A549 (cell line): ENCODE data around the gene PPP1R18. TPM values are rescaled to one million over a fixed set of nuclear protein-coding genes. Genes with fewer than 3 reads are reported as not detected.

Experiments used
- ATAC-seq, 2 experiments: fragments of 200-7000 bp in 1 of 2; fragments of >200 bp in 1 of 2; cut with Nextera tagmentation in 1 of 2; cut with Tn5 transposase in 1 of 2; 3 replicates each; pipeline versions ENCODE4 v1.8.0 to v1.9.1; 2018 to 2020; ENCODE audit warnings: mild to moderate bottlenecking in 1 of 2, moderate library complexity in 1 of 2
- CTCF ChIA-PET: fragments of 300-600 bp; sonication (Branson Sonifier 250); formaldehyde crosslinking; extraction: SDS; loops from one replicate; lab custom pipeline; 2021; ENCODE audit warnings: antibody characterized with exemption, inconsistent platforms; lab: Yijun Ruan, JAX
- POLR2A ChIA-PET: fragments of 350-600 bp; formaldehyde crosslinking; extraction: SDS; loops from one replicate; lab custom pipeline; 2021; ENCODE audit warnings: antibody characterized with exemption, inconsistent platforms; lab: Yijun Ruan, JAX
- DNase-seq, 2 experiments: peaks; one replicate each; pipeline versions ENCODE4 v3.0.0 to v3.0.0-alpha.2; 2011 to 2016; ENCODE audit warnings: low read depth in 1 of 2, low spot score in 1 of 2
- FAIRE-seq: peaks from 2 replicates; lab custom pipeline; 2011; peaks lifted over from hg19 to GRCh38; lab: Jason Lieb, UNC
- H3K27ac ChIP-seq, 2 experiments: fragments of >200 bp; sonication (Bioruptor Twin); formaldehyde crosslinking; 3 replicates each; pipeline ENCODE4 v1.5.1; 2016 to 2017
- H3K4me1 ChIP-seq: fragments of >200 bp; sonication (Bioruptor Twin); formaldehyde crosslinking; 3 replicates; pipeline ENCODE4 v1.6.1; 2016
- H3K4me2 ChIP-seq: fragments of >200 bp; sonication (Bioruptor Twin); formaldehyde crosslinking; 3 replicates; pipeline ENCODE4 v1.6.1; 2016
- H3K4me3 ChIP-seq: fragments of >200 bp; sonication (Bioruptor Twin); formaldehyde crosslinking; 3 replicates; pipeline ENCODE4 v1.5.1; 2016
- H3K9me3 ChIP-seq: fragments of >200 bp; sonication (Bioruptor Twin); formaldehyde crosslinking; 3 replicates; pipeline ENCODE4 v1.6.1; 2016
- BCL3 ChIP-seq: fragments of >200 bp; sonication (Bioruptor Twin); formaldehyde crosslinking; IDR thresholded peaks from 3 replicates; pipeline ENCODE4 v1.6.1; 2016
- CBX8 ChIP-seq: fragments of 200-600 bp; sonication (generic); IDR thresholded peaks from 2 replicates; pipeline ENCODE4 v1.6.1; 2016
- CHD2 ChIP-seq: fragments of 150-350 bp; IDR thresholded peaks from 2 replicates; pipeline ENCODE4 v1.6.1; 2014; ENCODE audit warnings: low read length; ENCODE audit not compliant: partially characterized antibody
- E2F6 ChIP-seq: IDR thresholded peaks from 2 replicates; pipeline ENCODE4 v1.6.1; 2012; ENCODE audit warnings: low read depth, borderline replicate concordance
- EHMT2 ChIP-seq: fragments of 200-600 bp; sonication (generic); IDR thresholded peaks from 2 replicates; pipeline ENCODE4 v1.6.1; 2016; ENCODE audit warnings: antibody characterized with exemption, low read depth, mild to moderate bottlenecking, moderate library complexity
- ELK1 ChIP-seq: fragments of 150-350 bp; IDR thresholded peaks from 2 replicates; pipeline ENCODE4 v1.6.1; 2014; ENCODE audit warnings: low read depth, mild to moderate bottlenecking, low read length
- EP300 ChIP-seq, 2 experiments: fragments of >200 bp; sonication (Bioruptor Twin); formaldehyde crosslinking; IDR thresholded peaks; 2 replicates in 1 of 2; 3 replicates in 1 of 2; pipeline ENCODE4 v1.6.1; 2016 to 2017
- HEYL ChIP-seq: fragments of 250-450 bp; sonication (Bioruptor Pico); IDR thresholded peaks from 2 replicates; pipeline ENCODE4 v1.8.0; 2021; ENCODE audit warnings: mild to moderate bottlenecking, moderate library complexity
- HOXB5 ChIP-seq: fragments of 250-450 bp; sonication (Bioruptor Pico); IDR thresholded peaks from 2 replicates; pipeline ENCODE4 v1.5.0; 2020; ENCODE audit warnings: mild to moderate bottlenecking, moderate library complexity
- JUN ChIP-seq, 2 experiments: fragments of >200 bp; sonication (Bioruptor Twin); formaldehyde crosslinking; IDR thresholded peaks; 2 replicates in 1 of 2; 3 replicates in 1 of 2; pipeline ENCODE4 v1.6.1; 2016 to 2017
- MAFK ChIP-seq: fragments of 450-650 bp; IDR thresholded peaks from 2 replicates; pipeline ENCODE4 v1.6.1; 2014; ENCODE audit not compliant: partially characterized antibody
- MAX ChIP-seq: IDR thresholded peaks from 2 replicates; pipeline ENCODE4 v1.6.1; 2012
- PHF8 ChIP-seq: fragments of 200-600 bp; sonication (generic); IDR thresholded peaks from 2 replicates; pipeline ENCODE4 v1.6.1; 2016; ENCODE audit warnings: low read depth, mild to moderate bottlenecking, antibody characterized with exemption, moderate library complexity, borderline replicate concordance
- POLR2A ChIP-seq: IDR thresholded peaks from 2 replicates; pipeline ENCODE4 v1.6.1; 2012; ENCODE audit warnings: mild to moderate bottlenecking, low read length
- RAD21 ChIP-seq, 2 experiments: fragments of >200 bp in 1 of 2; sonication (Bioruptor Twin) in 1 of 2; formaldehyde crosslinking in 1 of 2; IDR thresholded peaks in 1 of 2; conservative IDR thresholded peaks in 1 of 2; 2 replicates in 1 of 2; 3 replicates in 1 of 2; pipeline ENCODE4 v1.6.1; 2012 to 2018; ENCODE audit warnings: inconsistent platforms in 1 of 2
- RARB ChIP-seq: fragments of 250-450 bp; sonication (Bioruptor Pico); IDR thresholded peaks from 2 replicates; pipeline ENCODE4 v1.8.0; 2021; ENCODE audit warnings: mild to moderate bottlenecking, moderate library complexity
- RCOR1 ChIP-seq: fragments of 150-350 bp; IDR thresholded peaks from 2 replicates; pipeline ENCODE4 v1.6.1; 2014; ENCODE audit warnings: antibody characterized with exemption, low read length, low read depth
- RFX5 ChIP-seq: fragments of 450-650 bp; IDR thresholded peaks from 2 replicates; pipeline ENCODE4 v1.7.1; 2014; ENCODE audit warnings: antibody characterized with exemption, mild to moderate bottlenecking, moderate library complexity
- SREBF2 ChIP-seq: fragments of 450-650 bp; IDR thresholded peaks from 2 replicates; pipeline ENCODE4 v1.6.1; 2014; ENCODE audit warnings: mild to moderate bottlenecking, moderate library complexity
- ZC3H11A ChIP-seq: fragments of 450-650 bp; IDR thresholded peaks from 2 replicates; pipeline ENCODE4 v1.6.1; 2014; ENCODE audit warnings: antibody characterized with exemption, mild to moderate bottlenecking
- ZSCAN20 ChIP-seq: fragments of 250-450 bp; sonication (Bioruptor Pico); IDR thresholded peaks from 2 replicates; pipeline ENCODE4 v1.8.0; 2022; ENCODE audit warnings: mild to moderate bottlenecking, moderate library complexity
- WGBS: methylation state at CpG from one replicate; pipeline ENCODE4 v1.1.6; 2017; ENCODE audit errors: missing lambda C conversion rate; 5-methylcytosine and 5-hydroxymethylcytosine counted together
- polyA plus RNA-seq, 4 experiments: library from polyadenylated mRNA; depleted of rRNA in 3 of 4; stranded (reverse); fragments of >200 nt; fragmentation: RNase III in 1 of 4; extraction: RNeasy Plus Mini Kit Qiagen cat#74134 plus additional on column Dnase treatment in 1 of 4; gene quantifications; 2 replicates in 3 of 4; 3 replicates in 1 of 4; pipeline ENCODE4 v1.2.3, GENCODE V29; 2011 to 2017

The PPP1R18 gene
- polyA plus RNA-seq, 2 of the 4 experiments (the other 2 are of a cell fraction), result 17.1 to 20.6 TPM

GRCh38 chr6:30691208-30691847 lies 4.9 kb upstream of the PPP1R18 start:
- H3K4me2 ChIP-seq, result peak overlapping the region; percentile 88
- peak overlapping the region; percentile 90 to 94 for H3K27ac ChIP-seq
- ATAC-seq, result no peak
- CTCF ChIA-PET, result interaction anchor here (1.5 to 6.9 kb wide), 3 partner anchors 14 to 40 kb away, joined by 3 to 84 read pairs (median 46); no protein-coding TSS in a partner anchor
- TF ChIP-seq ELK1, result no peak
- no peak for TF ChIP-seq RCOR1
- no peak for TF ChIP-seq SREBF2
- no peak for TF ChIP-seq RARB (CRISPR knock-in tag)
- no peak for TF ChIP-seq ZC3H11A
- TF ChIP-seq BCL3, result no peak
- TF ChIP-seq JUN (IDR thresholded peaks at IDR 0.05), result no peak
- TF ChIP-seq ZSCAN20 (CRISPR knock-in tag), result no peak
- TF ChIP-seq RFX5, result no peak
- TF ChIP-seq CHD2, result no peak
- no peak for TF ChIP-seq RAD21 (conservative IDR thresholded peaks at IDR 0.05 in 1 of 2, IDR thresholded peaks at IDR 0.05 in 1 of 2)
- TF ChIP-seq MAX, result no peak
- TF ChIP-seq HEYL (CRISPR knock-in tag), result no peak
- TF ChIP-seq CBX8, result no peak
- no peak for TF ChIP-seq MAFK
- TF ChIP-seq EHMT2, result no peak
- no peak for TF ChIP-seq HOXB5 (CRISPR knock-in tag)
- H3K4me3 ChIP-seq, result peak overlapping the region; percentile 56
- H3K9me3 ChIP-seq, result no peaks in the 10 kb centered on the region
- POLR2A ChIA-PET, result interaction anchor here (0.5 to 1.5 kb wide), 5 partner anchors 16 to 77 kb away, joined by 4 to 7 read pairs (median 6); partner anchors contain the start of genes IER3 and MDC1
- WGBS, result 22% methylated on average over 8 of the region's 8 CpGs
- no peak for FAIRE-seq
- DNase-seq, result no peak
- H3K4me1 ChIP-seq, result peaks cover 43% of the 10 kb centered on the region

- ATAC-seq (peak; percentile 62 to 69), FAIRE-seq (no peak), DNase-seq (peak; percentile 60 to 73)
- CTCF ChIA-PET, result interaction anchor here (0.7 to 6.9 kb wide), 4 partner anchors 13 to 41 kb away, joined by 3 to 84 read pairs (median 25); no protein-coding TSS in a partner anchor
- peak within 1 kb of the TSS; percentile 90 to 94 for H3K27ac ChIP-seq
- 3% methylated on average over 20 of the region's 40 CpGs for WGBS
- peaks cover 45% of the 10 kb centered on the region for H3K4me1 ChIP-seq
- peak within 1 kb of the TSS; percentile 88 for H3K4me2 ChIP-seq
- peak within 1 kb of the TSS; percentile 56 for H3K4me3 ChIP-seq
- 0 out of 2 replicates have a peak, but pooled peaks have one; percentile 30 for TF ChIP-seq E2F6
- TF ChIP-seq PHF8, result 0 out of 2 replicates have a peak, but pooled peaks have one; percentile 26
- no peak for TF ChIP-seq RCOR1
- TF ChIP-seq POLR2A, result peak; percentile 62
- no peak for TF ChIP-seq EP300 (IDR thresholded peaks at IDR 0.05)
- peak; percentile 24; the same call in 1 of the 2 replicates for TF ChIP-seq MAX
- no peaks in the 10 kb centered on the region for H3K9me3 ChIP-seq
- POLR2A ChIA-PET, result interaction anchor here (1.1 to 1.5 kb wide), 4 partner anchors 17 to 54 kb away, joined by 4 to 7 read pairs (median 5); partner anchors contain the start of genes IER3 and MDC1
These were observed 4.2 kb upstream of the PPP1R18 start, which contains the start of gene NRM for GRCh38 chr6:30690403-30691207. NRM (minus strand) TSS chr6:30690984; CDS start chr6:30690974, 10 bp downstream.
